ENCODE results near the gene PTOV1. TPM values are rescaled to one million over a fixed set of nuclear protein-coding genes. Genes with fewer than 3 reads are reported as not detected.

Gene PTOV1
- total RNA-seq, 2 experiments from 2014 or later = 105 to 124 TPM

DNA sequence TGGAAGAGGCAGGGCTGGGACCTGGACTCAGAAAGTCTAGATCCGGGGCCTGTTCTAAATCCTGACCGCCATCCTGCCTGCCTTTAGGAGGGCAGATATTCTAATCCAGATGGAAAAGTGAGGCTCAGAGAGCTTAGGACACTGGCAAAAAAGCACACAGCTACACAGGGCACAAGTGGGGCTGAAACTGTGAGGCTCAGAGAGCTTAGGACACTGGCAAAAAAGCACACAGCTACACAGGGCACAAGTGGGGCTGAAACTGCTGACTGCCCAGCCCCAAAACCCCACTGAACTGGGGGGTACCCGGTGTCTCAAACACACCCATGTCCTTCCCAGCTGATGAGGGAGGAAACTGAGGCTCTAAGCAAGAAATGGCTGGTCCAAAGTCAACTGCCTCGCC, 24.2 kb downstream of the PTOV1 start:
- no TSS peak for BruUV-seq (replicated peaks)
- intact Hi-C loops (cut with micrococcal nuclease; ENCODE audit: unreplicated experiment) = loop anchor here (5.0 kb wide), 1 partner anchor 283 kb away; the partner anchor contains the start of gene PRR12
- H3K36me3 ChIP-seq (ENCODE audit: insufficient read depth, low read length) = peaks cover 13% of the 10 kb centered on the region; the same call in 1 of the 2 replicates
- H3K4me2 ChIP-seq (ENCODE audit: low read length) = peak overlapping the region; percentile 93
- H4K20me1 ChIP-seq (ENCODE audit: insufficient read depth, low read length) = no peaks in the 10 kb centered on the region
- ChIA-PET CTCF (ENCODE audit: unreplicated experiment) (no interaction called here), POLR2A (interaction anchor here (1.0 kb wide), 1 partner anchor 7 kb away, joined by 3 read pairs; no protein-coding TSS in a partner anchor)
- peaks cover 37% of the 10 kb centered on the region for H3K4me1 ChIP-seq (ENCODE audit: insufficient read depth, low read length, poor library complexity, severe bottlenecking)
- DNase-seq (ENCODE audit: low spot score) = no peak
- H3K9me2 ChIP-seq (ENCODE audit: insufficient read depth, low read length) = no peaks in the 10 kb centered on the region
- no peak overlapping the region for H2AFZ ChIP-seq (ENCODE audit: low read length)
- H3K27ac ChIP-seq (ENCODE audit: low read depth, low read length, poor library complexity, severe bottlenecking) = no peak overlapping the region
- H3K9me3 ChIP-seq (ENCODE audit: low read length) = no peaks in the 10 kb centered on the region
- peak overlapping the region; percentile 90 for H3K4me3 ChIP-seq (ENCODE audit: low read depth, low read length, poor library complexity, severe bottlenecking)
- TF ChIP-seq, protein P1, sequence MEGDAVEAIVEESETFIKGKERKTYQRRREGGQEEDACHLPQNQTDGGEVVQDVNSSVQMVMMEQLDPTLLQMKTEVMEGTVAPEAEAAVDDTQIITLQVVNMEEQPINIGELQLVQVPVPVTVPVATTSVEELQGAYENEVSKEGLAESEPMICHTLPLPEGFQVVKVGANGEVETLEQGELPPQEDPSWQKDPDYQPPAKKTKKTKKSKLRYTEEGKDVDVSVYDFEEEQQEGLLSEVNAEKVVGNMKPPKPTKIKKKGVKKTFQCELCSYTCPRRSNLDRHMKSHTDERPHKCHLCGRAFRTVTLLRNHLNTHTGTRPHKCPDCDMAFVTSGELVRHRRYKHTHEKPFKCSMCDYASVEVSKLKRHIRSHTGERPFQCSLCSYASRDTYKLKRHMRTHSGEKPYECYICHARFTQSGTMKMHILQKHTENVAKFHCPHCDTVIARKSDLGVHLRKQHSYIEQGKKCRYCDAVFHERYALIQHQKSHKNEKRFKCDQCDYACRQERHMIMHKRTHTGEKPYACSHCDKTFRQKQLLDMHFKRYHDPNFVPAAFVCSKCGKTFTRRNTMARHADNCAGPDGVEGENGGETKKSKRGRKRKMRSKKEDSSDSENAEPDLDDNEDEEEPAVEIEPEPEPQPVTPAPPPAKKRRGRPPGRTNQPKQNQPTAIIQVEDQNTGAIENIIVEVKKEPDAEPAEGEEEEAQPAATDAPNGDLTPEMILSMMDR (conservative IDR thresholded peaks at IDR 0.05; ENCODE audit: low read length) = no peak
- no peak for TF ChIP-seq EZH2phosphoT487 (IDR thresholded peaks at IDR 0.05; ENCODE audit: borderline replicate concordance, low read depth, low read length)
- H3K79me2 ChIP-seq (ENCODE audit: insufficient read depth, low read depth, low read length) = peaks cover 13% of the 10 kb centered on the region; the same call in 1 of the 2 replicates

GRCh38 chr19:49875857-49876421, 25.0 kb downstream of the PTOV1 start:
- DNase-seq (ENCODE audit: low spot score) = peak; percentile 76
- no peaks in the 10 kb centered on the region for H3K9me3 ChIP-seq (ENCODE audit: low read length)
- H3K36me3 ChIP-seq (ENCODE audit: insufficient read depth, low read length) = peaks cover 19% of the 10 kb centered on the region; the same call in 1 of the 2 replicates
- POLR2A ChIA-PET = interaction anchor here (0.5 to 1.4 kb wide), 3 partner anchors 8 to 52 kb away, joined by 3 read pairs; no protein-coding TSS in a partner anchor
- BruUV-seq (replicated peaks) = TSS peak; percentile 64
- H3K4me3 ChIP-seq (ENCODE audit: low read depth, low read length, poor library complexity, severe bottlenecking) = peak overlapping the region; percentile 90
- peak overlapping the region; percentile 93 for H3K4me2 ChIP-seq (ENCODE audit: low read length)
- TF ChIP-seq, protein P1 (conservative IDR thresholded peaks at IDR 0.05; ENCODE audit: low read length) = no peak
- TF ChIP-seq EZH2phosphoT487 (IDR thresholded peaks at IDR 0.05; ENCODE audit: borderline replicate concordance, low read depth, low read length) = no peak
- CTCF ChIA-PET (ENCODE audit: unreplicated experiment) = no interaction called here
- peak overlapping the region; percentile 80 for H3K27ac ChIP-seq (ENCODE audit: low read depth, low read length, poor library complexity, severe bottlenecking)
- no peaks in the 10 kb centered on the region for H3K9me2 ChIP-seq (ENCODE audit: insufficient read depth, low read length)
- H2AFZ ChIP-seq (ENCODE audit: low read length) = peak overlapping the region; percentile 60; the same call in 1 of the 2 replicates
- intact Hi-C loops (cut with micrococcal nuclease; ENCODE audit: unreplicated experiment) = loop anchor here (2.0 to 5.0 kb wide), 2 partner anchors 63 to 284 kb away; partner anchors contain the start of genes FUZ and PRR12
- peaks cover 13% of the 10 kb centered on the region; the same call in 1 of the 2 replicates for H3K79me2 ChIP-seq (ENCODE audit: insufficient read depth, low read depth, low read length)
- peaks cover 30% of the 10 kb centered on the region for H3K4me1 ChIP-seq (ENCODE audit: insufficient read depth, low read length, poor library complexity, severe bottlenecking)
- no peaks in the 10 kb centered on the region for H4K20me1 ChIP-seq (ENCODE audit: insufficient read depth, low read length)
